H1 (cell line): ENCODE results near the gene PLXDC2. TPM values are rescaled to one million over a fixed set of nuclear protein-coding genes. Genes with fewer than 3 reads are reported as not detected.

Experiments used
- EP300 ChIP-seq, 2 experiments: IDR thresholded peaks; 1 replicate in 1 of 2; 2 replicates in 1 of 2; pipeline ENCODE4 v1.6.1; 2011 to 2012; ENCODE audit warnings: low read depth in 2 of 2, low read length in 2 of 2, mild to moderate bottlenecking in 2 of 2, borderline replicate concordance in 1 of 2, inconsistent platforms in 1 of 2, moderate library complexity in 1 of 2
- FOSL1 ChIP-seq: IDR thresholded peaks from 2 replicates; pipeline ENCODE4 v1.6.1; 2011; ENCODE audit warnings: mild to moderate bottlenecking, low read depth, low read length, moderate library complexity; ENCODE audit not compliant: insufficient read depth
- POLR2AphosphoS5 ChIP-seq: IDR thresholded peaks from 2 replicates; pipeline ENCODE4 v1.6.1; 2011; ENCODE audit warnings: low read depth, low read length
- SP4 ChIP-seq: IDR thresholded peaks from 2 replicates; pipeline ENCODE4 v1.6.1; 2012; ENCODE audit warnings: low read length, inconsistent platforms
- polyA plus RNA-seq, 7 experiments: library from polyadenylated mRNA; depleted of rRNA in 3 of 7; stranded (reverse) in 5 of 7; unstranded in 2 of 7; fragments of >200 nt in 5 of 7; fragments of 200-250 nt in 2 of 7; gene quantifications; 1 replicate in 5 of 7; 2 replicates in 1 of 7; 4 replicates in 1 of 7; pipeline versions ENCODE4 v1.2.1 to v1.2.3, GENCODE V29; 2011 to 2013; ENCODE audit warnings: missing spikeins in 2 of 7, mixed read lengths in 2 of 7
- total RNA-seq: library from RNA; stranded (reverse); fragmentation: NEBNext Ultra II Directional; extraction: Animal tissue kit (Norgen Biotek cat#: 25700); gene quantifications from 2 replicates; pipeline ENCODE4 v1.2.1, GENCODE V29; 2021

PLXDC2 gene
- total and polyA plus RNA-seq, 2 of the 8 experiments (the other 6 are each of a cell fraction or from before 2014, with no cell fraction given) = 23.0 to 40.5 TPM

- TF ChIP-seq FOSL1 (no peak), SP4 (no peak), POLR2AphosphoS5 (no peak), EP300 (IDR thresholded peaks at IDR 0.05; ENCODE audit: borderline replicate concordance in 1 of 2, low read depth in 2 of 2, low read length in 2 of 2) (no peak)
Observed at GRCh38 chr10:20059084-20059835, 243.0 kb downstream of the PLXDC2 start (continued).
